RKO (cell line): ENCODE data around the gene EEFSEC.

Source experiments
- DNase-seq: peaks from one replicate; pipeline ENCODE4 v3.0.0-alpha.2; 2016; ENCODE audit warnings: low spot score

Gene EEFSEC

DNA sequence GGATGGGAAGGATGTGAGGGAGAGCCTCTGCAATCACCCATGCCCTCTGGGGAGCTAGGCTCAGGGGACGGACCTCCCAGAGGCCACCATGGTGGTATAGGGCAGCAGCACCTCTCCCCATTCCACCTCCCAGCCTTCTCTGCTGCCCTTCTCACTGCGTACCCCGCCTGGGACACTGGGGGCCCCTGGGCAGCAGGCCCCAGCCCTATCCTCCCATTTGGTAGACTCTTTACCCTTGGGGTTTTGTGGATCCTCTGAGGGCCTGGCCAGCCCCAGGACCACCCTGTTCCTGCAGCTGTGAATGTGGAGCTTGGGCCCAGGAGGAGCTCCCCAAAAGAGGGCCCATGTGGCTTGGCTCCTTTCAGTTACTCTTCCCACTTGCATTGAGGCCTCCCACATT is 181.5 kb downstream of the EEFSEC start:
- no peak for DNase-seq

DNA sequence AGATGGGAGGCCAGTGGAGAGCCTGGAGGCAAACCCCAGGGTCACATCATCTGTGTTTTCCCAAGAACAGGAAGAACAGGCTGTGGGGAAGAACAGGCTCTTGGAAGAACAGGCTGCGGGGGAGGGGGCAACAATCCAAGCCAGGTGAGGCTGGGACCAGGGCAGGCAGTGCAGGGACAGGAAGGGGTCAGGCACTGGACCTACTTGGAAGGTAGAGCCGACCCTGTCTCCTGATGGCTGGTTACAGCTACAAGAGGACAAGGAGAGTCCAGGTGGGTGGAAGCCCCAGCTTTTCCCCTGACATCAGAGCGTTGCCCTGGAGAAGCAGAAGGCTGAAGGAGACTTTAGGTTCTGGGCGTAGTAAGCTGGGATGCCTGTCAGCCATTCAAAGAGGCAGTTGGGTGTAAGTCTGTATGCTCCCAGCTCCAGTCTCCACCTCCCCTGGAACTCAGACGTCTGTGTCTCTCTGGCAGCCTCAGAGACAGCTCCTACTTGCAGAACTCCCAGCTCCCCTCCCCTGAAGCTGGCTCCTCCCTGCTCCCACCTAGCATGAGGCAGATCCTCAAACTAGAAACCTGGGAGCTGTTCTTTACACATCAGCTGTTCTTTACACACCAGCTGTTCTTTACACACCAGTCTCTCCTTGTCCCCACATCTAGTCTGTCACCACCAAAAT is 182.5 kb downstream of the EEFSEC start:
- DNase-seq: no peak

DNA sequence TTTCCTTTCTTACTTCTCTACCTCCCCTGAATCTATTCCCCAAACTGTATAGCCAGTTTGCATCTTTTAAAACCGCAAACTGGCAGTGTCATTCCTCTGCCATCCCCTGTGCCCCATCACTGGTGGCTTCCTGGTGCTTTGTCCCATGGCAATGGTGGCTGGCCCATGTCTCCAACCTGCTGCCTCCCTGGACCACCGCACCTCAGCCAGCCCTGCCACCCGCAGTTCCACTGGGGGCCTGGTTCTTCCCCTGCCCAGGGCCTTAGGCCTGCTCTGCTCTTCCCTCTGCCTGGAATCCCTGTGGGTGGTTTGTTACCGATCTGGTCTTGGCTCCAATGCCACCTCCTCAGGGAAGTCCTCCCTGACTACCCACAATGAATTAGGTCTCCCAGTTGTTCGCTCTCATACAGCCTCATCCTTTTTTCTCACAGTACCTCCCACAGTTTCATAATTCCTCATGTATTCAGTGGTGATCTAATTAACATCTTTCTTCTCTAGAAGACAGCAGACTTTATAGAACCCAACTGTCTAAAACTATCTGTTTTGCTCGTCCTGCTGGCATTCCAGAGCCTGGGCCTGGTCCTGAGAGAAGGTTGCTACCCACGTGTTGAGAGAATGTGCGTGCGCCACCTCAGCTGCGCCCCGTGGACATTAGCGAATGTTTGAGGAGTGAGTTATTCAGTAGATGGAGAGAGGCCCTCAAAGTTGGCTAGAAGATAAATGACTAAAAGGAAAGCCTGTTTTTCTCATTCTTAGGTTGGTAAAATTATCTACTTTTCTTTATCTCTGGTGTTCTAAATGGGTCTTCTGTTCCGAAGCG is 183.3 kb downstream of the EEFSEC start:
- DNase-seq: no peak

DNA sequence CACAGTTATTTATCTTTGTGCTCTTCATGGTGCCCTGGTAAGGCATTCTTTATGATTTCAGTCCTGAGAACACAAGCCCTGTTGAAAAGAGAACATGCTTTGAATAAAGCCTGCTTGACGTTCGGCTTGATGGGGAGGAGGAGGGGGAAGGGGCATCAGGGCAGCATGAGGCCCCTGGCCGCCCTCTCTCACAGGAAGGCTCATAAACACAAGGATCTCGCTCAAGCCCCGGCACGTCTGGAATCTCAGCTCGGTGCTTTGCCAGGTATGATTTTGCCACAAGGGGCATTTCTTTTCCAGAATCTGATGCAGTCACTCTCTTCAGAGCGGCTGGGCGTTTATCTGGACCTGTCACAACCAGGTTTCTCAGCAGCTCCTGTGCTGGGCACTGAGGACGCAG is 184.0 kb downstream of the EEFSEC start:
- no peak for DNase-seq

- no peak for DNase-seq
Observed at GRCh38 chr3:128338536-128339330, 185.5 kb downstream of the EEFSEC start.

DNA sequence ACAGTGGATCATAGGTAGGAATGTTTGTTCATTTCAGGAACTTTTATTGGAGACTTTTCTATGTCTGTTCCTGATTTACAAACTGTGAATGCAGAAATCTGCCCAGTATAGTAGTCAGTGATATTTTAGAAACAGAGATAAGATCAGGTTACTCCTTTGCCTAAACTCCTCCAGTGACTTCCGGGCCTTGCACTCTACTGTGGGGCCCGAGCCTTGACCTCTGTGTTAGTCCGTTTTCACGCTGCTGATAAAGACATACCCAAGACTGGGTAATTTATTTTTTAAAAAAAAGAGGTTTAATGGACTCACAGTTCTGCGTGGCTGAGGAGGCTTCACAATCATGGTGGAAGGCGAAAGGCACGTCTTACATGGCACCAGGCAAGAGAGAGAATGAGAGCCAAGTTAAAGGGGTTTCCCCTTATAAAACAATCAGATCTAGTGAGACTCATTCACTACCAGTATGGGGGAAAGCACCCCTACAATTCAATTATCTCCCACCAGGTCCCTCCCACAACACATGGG is 186.3 kb downstream of the EEFSEC start:
- DNase-seq: no peak

GRCh38 chr3:128340198-128340903 is 187.1 kb downstream of the EEFSEC start:
- no peak for DNase-seq

- no peak for DNase-seq
Observed at GRCh38 chr3:128340904-128341555, 187.7 kb downstream of the EEFSEC start.

GRCh38 chr3:128341659-128342395 is 188.5 kb downstream of the EEFSEC start:
- DNase-seq: no peak

- DNase-seq: no peak
Observed at GRCh38 chr3:128342701-128343180, 189.5 kb downstream of the EEFSEC start.

DNA sequence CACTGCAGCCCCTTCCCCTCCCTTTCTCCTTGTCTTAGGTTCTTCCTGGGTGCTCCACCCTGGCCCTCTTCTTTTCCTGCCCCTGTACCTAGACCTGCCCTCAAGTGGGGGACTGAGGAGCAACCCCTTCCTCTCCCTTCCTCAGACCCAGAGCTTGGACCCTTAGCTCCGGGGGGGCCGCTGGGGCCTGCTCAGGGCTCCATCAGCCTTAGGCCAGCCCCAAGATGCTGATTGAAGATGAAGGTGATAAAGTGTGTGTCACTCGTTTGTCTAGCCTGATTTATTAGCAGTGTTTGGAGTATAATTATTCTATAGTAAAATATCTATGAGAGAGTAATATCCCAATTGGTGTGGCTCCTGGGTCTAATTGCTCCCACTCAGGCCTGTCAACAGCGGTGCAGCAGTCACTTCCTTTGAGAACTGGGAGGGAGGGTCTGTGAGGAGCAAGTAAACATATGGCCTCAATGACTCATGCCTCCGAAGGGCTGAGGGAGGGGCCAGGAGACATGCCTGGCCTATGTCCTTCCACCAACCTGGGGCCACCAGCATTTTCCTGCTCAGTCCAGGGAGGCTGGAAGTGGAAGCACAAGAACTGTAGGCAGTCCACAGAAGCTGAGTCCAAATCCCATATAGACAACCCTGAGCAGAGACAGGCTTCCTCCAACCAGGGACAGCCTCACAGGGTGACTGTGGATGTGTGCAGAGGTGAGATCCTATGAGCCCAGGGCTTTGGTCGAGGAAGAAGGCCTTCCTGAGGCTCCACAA is 190.2 kb downstream of the EEFSEC start:
- no peak for DNase-seq

- no peak for DNase-seq
Observed at GRCh38 chr3:128344052-128344735, 190.9 kb downstream of the EEFSEC start.

DNA sequence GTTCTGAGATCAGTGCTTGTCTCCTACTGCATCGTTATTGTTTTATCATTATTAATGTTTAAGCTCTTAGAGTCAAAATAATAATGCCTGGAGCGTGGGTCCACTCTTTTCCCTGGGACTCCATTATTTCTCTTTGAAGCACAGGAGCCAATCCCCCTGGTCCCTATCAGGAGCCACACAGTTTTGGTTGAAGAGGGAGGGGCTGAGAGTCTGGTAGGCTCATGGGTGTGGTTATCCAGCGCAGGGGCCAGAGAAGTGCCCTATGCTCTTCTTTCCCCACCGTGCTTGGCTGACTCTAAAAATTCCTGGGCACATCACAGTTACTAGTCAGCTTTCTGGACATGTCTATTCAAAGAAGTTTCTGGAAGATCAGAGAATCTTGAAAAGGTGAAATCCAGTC is 191.9 kb downstream of the EEFSEC start:
- DNase-seq: no peak

DNA sequence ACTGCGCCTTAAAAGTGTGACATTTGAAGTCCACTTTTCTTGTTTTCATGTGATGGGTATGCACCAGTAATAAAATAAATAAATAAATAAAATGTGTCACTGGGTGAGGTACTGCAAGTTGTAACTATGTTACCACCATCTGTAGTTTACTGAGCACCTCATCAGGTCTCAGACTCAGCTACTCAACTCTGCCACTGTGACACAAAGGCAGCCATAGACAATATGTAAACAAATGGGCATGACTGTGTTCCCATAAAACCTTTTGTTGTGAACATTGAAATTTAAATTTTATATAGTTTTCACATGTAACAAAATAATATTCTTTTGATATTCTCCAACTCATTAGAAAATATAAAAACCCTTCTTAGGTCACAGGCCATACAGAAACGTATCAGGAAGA is 193.3 kb downstream of the EEFSEC start:
- no peak for DNase-seq

- DNase-seq: no peak
Observed at GRCh38 chr3:128347282-128347681, 194.0 kb downstream of the EEFSEC start.

GRCh38 chr3:128348075-128348474 is 194.8 kb downstream of the EEFSEC start:
- no peak for DNase-seq

DNA sequence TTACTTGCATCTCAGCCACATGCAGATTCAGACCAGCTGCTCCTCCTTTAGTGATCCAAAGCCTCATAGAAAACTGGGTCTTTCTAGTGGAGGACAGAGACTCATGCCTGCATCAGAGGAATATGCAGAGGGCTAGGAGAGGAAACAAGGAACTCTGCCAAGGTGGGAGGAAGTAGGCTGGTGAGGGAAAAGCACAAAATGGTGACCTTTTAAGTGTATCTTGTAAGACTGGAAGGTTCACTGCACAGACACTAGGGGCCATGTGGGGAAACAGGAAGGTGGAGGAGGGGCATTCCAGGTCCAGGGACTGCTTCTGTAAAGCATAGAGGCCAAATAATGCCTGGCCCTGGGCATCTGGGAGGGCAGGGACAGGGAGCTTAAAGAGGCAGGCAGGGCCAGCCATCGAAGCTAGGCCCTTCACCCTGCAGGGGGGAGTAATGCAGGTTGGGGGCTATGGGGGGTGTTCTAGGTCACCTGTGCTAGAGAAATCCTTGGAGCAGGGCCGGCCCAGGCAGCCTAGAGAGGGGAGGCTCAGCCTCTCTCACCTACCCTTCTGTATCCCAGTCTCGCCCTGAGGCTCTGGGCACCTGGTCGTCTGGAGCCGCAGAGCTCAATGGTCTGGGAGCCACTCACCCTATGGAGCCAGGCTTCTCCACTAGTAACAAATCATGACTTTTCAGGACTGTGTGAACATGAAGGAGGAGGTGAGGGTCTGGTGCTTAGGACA is 195.7 kb downstream of the EEFSEC start:
- no peak for DNase-seq

GRCh38 chr3:128349963-128350599 is 196.8 kb downstream of the EEFSEC start:
- no peak for DNase-seq
